K562 (cell line): ENCODE measurements around the gene BCAS1. TPM values are rescaled to one million over a fixed set of nuclear protein-coding genes. Genes with fewer than 3 reads are reported as not detected.

ENCODE experiments used
- ATAC-seq: fragments of 200-7000 bp; cut with Tn5 transposase; 3 replicates; pipeline ENCODE4 v1.9.1; 2020; ENCODE audit warnings: moderate library complexity
- BruUV-seq: library from RNA; stranded (reverse); fragments of 400-500 nt; replicated peaks from 2 replicates; lab custom pipeline; 2021; lab: Mats Ljungman, UMichigan
- CTCF ChIA-PET: fragments of 300-600 bp; formaldehyde crosslinking; extraction: SDS; loops from one replicate; lab custom pipeline; 2021; ENCODE audit warnings: low intra/inter-chr PET ratio; lab: Yijun Ruan, JAX
- POLR2A ChIA-PET: fragments of 300-600, 350-650 bp; sonication (Branson Sonifier 250); formaldehyde crosslinking; extraction: SDS; loops from one replicate; lab custom pipeline; 2021; ENCODE audit warnings: antibody characterized with exemption, inconsistent platforms; lab: Yijun Ruan, JAX
- DNase-seq, 4 experiments: peaks; one replicate each; pipeline versions ENCODE4 v3.0.0 to v3.0.0-alpha.2; 2011 to 2018; ENCODE audit warnings: low spot score in 3 of 4, mixed read lengths in 3 of 4; ENCODE audit errors: extremely low read depth in 1 of 4
- FAIRE-seq: peaks from 2 replicates; lab custom pipeline; 2011; peaks lifted over from hg19 to GRCh38; lab: Jason Lieb, UNC
- H2AFZ ChIP-seq: 2 replicates; pipeline ENCODE4 v1.6.0; 2011; ENCODE audit warnings: low read depth, low read length, control low read depth, inconsistent platforms
- H3K27ac ChIP-seq: fragments of 200-600 bp; 3 replicates; pipeline ENCODE4 v1.8.0; 2011; ENCODE audit warnings: low read depth, mild to moderate bottlenecking, control low read depth, inconsistent platforms, low read length, moderate library complexity, mixed read lengths; ENCODE audit errors: extremely low read depth
- H3K27me3 ChIP-seq, 2 experiments: fragments of 300-600 bp in 1 of 2; 2 replicates in 1 of 2; 3 replicates in 1 of 2; pipeline versions ENCODE4 v1.6.0 to v1.8.0; 2011; ENCODE audit warnings: inconsistent platforms in 2 of 2, low read length in 2 of 2, mild to moderate bottlenecking in 1 of 2, mixed read lengths in 1 of 2, moderate library complexity in 1 of 2; ENCODE audit not compliant: control insufficient read depth in 2 of 2, insufficient read depth in 2 of 2
- H3K36me3 ChIP-seq: fragments of 300-600 bp; 3 replicates; pipeline ENCODE4 v1.8.0; 2011; ENCODE audit warnings: mild to moderate bottlenecking, low read length, inconsistent platforms; ENCODE audit not compliant: control insufficient read depth, insufficient read depth
- H3K4me1 ChIP-seq, 2 experiments: fragments of 200-600 bp in 1 of 2; replicated peaks in 1 of 2; 2 replicates in 1 of 2; 3 replicates in 1 of 2; pipeline versions ENCODE4 v1.5.1 to v1.8.0; 2011; ENCODE audit warnings: inconsistent platforms in 2 of 2, low read length in 2 of 2, mild to moderate bottlenecking in 1 of 2, mixed read lengths in 1 of 2, moderate library complexity in 1 of 2; ENCODE audit not compliant: control insufficient read depth in 2 of 2, insufficient read depth in 2 of 2
- H3K4me2 ChIP-seq: 2 replicates; pipeline ENCODE4 v1.6.1; 2011; ENCODE audit warnings: low read length, control low read depth, inconsistent platforms, mixed read lengths; ENCODE audit not compliant: insufficient read depth
- H3K4me3 ChIP-seq: fragments of 200-600 bp; sonication (generic), shearing (Covaris generic); 2 replicates; pipeline ENCODE4 v1.5.1; 2016; ENCODE audit warnings: control low read depth, inconsistent platforms
- H3K79me2 ChIP-seq: fragments of 200-600 bp; 3 replicates; pipeline ENCODE4 v1.8.0; 2011; ENCODE audit warnings: low read length, inconsistent platforms; ENCODE audit not compliant: control insufficient read depth, insufficient read depth
- H3K9ac ChIP-seq, 2 experiments: 2 replicates each; pipeline versions ENCODE4 v1.6.0 to v1.6.1; 2011; ENCODE audit warnings: low read depth in 2 of 2, low read length in 2 of 2, control low read depth in 1 of 2, inconsistent platforms in 1 of 2, mild to moderate bottlenecking in 1 of 2, mixed read lengths in 1 of 2; ENCODE audit not compliant: insufficient read depth in 1 of 2
- H3K9me1 ChIP-seq: one replicate; pipeline ENCODE4 v1.6.0; 2011; ENCODE audit warnings: inconsistent platforms, mild to moderate bottlenecking, low read length, moderate library complexity; ENCODE audit not compliant: control insufficient read depth, insufficient read depth
- H3K9me3 ChIP-seq: replicated peaks from 2 replicates; pipeline ENCODE4 v1.5.1; 2011; ENCODE audit warnings: low read depth, low read length, inconsistent platforms; ENCODE audit not compliant: control insufficient read depth, insufficient read depth
- H4K20me1 ChIP-seq: replicated peaks from 2 replicates; pipeline ENCODE4 v1.6.1; 2011; ENCODE audit warnings: low read length, inconsistent platforms, mixed read lengths; ENCODE audit not compliant: control insufficient read depth, insufficient read depth
- SRSF9 ChIP-seq: fragments of 200-400 bp; formaldehyde crosslinking; IDR thresholded peaks from 2 replicates; pipeline ENCODE4 v1.6.1; 2017; ENCODE audit warnings: low read depth, low read length, borderline replicate concordance
- ZNF239 ChIP-seq: fragments of 250-450 bp; sonication (Bioruptor Pico); IDR thresholded peaks from 2 replicates; pipeline ENCODE4 v1.4.0; 2020; ENCODE audit warnings: mild to moderate bottlenecking
- WGBS: fragments of 100-300 bp; shearing (Covaris generic); methylation state at CpG from one replicate; pipeline ENCODE4 v1.1.6; 2016; ENCODE audit warnings: low coverage, mixed read lengths; ENCODE audit not compliant: insufficient coverage; ENCODE audit errors: missing lambda C conversion rate; 5-methylcytosine and 5-hydroxymethylcytosine counted together
- in situ Hi-C: fragments of 300-500 bp; cut with MboI; formaldehyde crosslinking; loops from 4 replicates; pipeline ENCODE4 v1.15.0; 2018; ENCODE audit warnings: inconsistent platforms, mixed read lengths
- intact Hi-C: fragments of 100-400 bp; cut with micrococcal nuclease; formaldehyde crosslinking; loops from 2 replicates; pipeline ENCODE4 v1.14.2; 2022
- polyA plus RNA-seq, 8 experiments: library from polyadenylated mRNA; depleted of rRNA in 4 of 8; stranded (reverse) in 5 of 8; unstranded in 3 of 8; fragments of >200 nt; fragmentation: Nextera tagmentation in 2 of 8; fragmentation: Illumina TruSeq in 1 of 8; extraction: Ambion mirVana in 2 of 8; extraction: Trizol in 1 of 8; gene quantifications; 2 replicates each; pipeline versions ENCODE4 v1.2.1 to v1.2.3, GENCODE V29; 2011 to 2014; ENCODE audit warnings: inconsistent platforms in 1 of 8, missing spikeins in 1 of 8
- total RNA-seq, 7 experiments: library from RNA; depleted of rRNA in 6 of 7; stranded (reverse); fragments of >200 nt in 6 of 7; fragmentation: Illumina TruSeq in 2 of 7; extraction: Trizol in 2 of 7; gene quantifications; 2 replicates each; pipeline versions ENCODE4 v1.2.1 to v1.2.3, GENCODE V29; 2011 to 2021; ENCODE audit warnings: low replicate concordance in 1 of 7
- TF ChIP-seq, protein P1 (sequence below), 3 experiments: fragments of 200-800 bp in 1 of 3; fragments of 250-450 bp in 1 of 3; fragments of 450-650 bp in 1 of 3; sonication (Bioruptor Pico) in 1 of 3; sonication (Bioruptor generic) in 1 of 3; formaldehyde crosslinking in 1 of 3; IDR thresholded peaks; 2 replicates each; pipeline versions ENCODE4 v1.6.1 to v1.8.0; 2016 to 2022; ENCODE audit warnings: mild to moderate bottlenecking in 2 of 3, missing genetic modification characterization in 2 of 3, missing compliant biosample characterization in 1 of 3, moderate library complexity in 1 of 3

BCAS1 gene
- total and polyA plus RNA-seq, 9 of the 15 experiments (the other 6 are each of a cell fraction or from before 2014, with no cell fraction given), result 0.18 to 2.3 (median 0.93) TPM

DNA sequence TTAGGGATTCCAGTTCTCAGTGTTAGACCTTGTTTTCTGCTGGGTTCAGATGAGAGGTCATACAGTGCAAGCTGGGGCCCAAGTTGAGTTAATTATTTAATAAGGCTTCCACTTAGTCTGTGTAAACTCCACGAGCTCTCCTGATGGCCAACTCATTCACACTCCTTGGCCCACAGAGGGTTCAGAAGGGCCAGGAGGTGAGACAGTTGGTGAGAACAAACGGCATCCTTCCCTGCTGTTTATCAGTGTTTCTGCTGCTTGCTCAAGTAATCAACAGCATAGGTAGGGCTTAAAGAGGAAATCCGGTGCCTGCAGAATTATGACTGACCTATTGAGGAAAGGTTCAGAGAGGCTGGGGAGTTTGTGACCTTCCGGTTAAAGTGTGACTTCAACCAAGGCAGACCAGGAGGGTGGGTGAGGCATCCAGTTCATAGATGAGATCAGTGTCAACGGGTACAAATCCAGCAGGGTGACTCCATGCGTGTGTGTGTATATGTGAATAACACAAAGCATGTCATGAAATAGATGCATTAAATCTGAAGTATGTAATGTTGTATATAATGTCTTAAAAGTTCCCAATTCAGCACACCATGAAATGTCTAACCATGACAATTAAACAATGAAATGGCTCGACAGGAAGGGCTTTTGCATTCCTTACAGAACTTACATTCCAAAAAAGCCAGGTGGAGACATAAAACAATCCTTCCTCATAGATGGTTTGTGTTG, 37.4 kb upstream of the BCAS1 start:
- ATAC-seq, result peak; percentile 33; the same call in 2 of the 3 replicates
- Histone ChIP-seq H4K20me1 (no peaks in the 10 kb centered on the region), H3K9ac (no peak overlapping the region), H3K4me2 (no peak overlapping the region), H3K79me2 (no peaks in the 10 kb centered on the region), H3K4me3 (no peak overlapping the region), H3K27me3 (no peaks in the 10 kb centered on the region), H2AFZ (peak overlapping the region; percentile 61), H3K9me1 (no peaks in the 10 kb centered on the region), H3K4me1 (no peaks in the 10 kb centered on the region; a peak in 1 of 5 replicates), H3K27ac (no peak overlapping the region; the same call in 2 of the 3 replicates), H3K9me3 (no peaks in the 10 kb centered on the region), H3K36me3 (no peaks in the 10 kb centered on the region)
- CTCF ChIA-PET, result no interaction called here
- no peak for TF ChIP-seq ZNF239 (CRISPR knock-in tag)
- no peak for TF ChIP-seq SRSF9
- TF ChIP-seq, protein P1, sequence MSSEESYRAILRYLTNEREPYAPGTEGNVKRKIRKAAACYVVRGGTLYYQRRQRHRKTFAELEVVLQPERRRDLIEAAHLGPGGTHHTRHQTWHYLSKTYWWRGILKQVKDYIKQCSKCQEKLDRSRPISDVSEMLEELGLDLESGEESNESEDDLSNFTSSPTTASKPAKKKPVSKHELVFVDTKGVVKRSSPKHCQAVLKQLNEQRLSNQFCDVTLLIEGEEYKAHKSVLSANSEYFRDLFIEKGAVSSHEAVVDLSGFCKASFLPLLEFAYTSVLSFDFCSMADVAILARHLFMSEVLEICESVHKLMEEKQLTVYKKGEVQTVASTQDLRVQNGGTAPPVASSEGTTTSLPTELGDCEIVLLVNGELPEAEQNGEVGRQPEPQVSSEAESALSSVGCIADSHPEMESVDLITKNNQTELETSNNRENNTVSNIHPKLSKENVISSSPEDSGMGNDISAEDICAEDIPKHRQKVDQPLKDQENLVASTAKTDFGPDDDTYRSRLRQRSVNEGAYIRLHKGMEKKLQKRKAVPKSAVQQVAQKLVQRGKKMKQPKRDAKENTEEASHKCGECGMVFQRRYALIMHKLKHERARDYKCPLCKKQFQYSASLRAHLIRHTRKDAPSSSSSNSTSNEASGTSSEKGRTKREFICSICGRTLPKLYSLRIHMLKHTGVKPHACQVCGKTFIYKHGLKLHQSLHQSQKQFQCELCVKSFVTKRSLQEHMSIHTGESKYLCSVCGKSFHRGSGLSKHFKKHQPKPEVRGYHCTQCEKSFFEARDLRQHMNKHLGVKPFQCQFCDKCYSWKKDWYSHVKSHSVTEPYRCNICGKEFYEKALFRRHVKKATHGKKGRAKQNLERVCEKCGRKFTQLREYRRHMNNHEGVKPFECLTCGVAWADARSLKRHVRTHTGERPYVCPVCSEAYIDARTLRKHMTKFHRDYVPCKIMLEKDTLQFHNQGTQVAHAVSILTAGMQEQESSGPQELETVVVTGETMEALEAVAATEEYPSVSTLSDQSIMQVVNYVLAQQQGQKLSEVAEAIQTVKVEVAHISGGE (CRISPR knock-in tag; IDR thresholded peaks at IDR 0.05), result peak in 1 of 3 experiments; percentile 68; a peak in 2 of 6 replicates
- DNase-seq, result no peak
- POLR2A ChIA-PET, result interaction anchor here (1.0 kb wide), 1 partner anchor 89 kb away, joined by 6 read pairs; no protein-coding TSS in a partner anchor
- BruUV-seq, result no TSS peak
- FAIRE-seq, result no peak
- in situ Hi-C loops (no loop called here), intact Hi-C loops (no loop called here)
- 16% methylated on average over 7 of the region's 7 CpGs for WGBS
